Vagina (tissue), 2 donors: Measurements from ENCODE around the gene MAB21L1. TPM values are rescaled to one million over a fixed set of nuclear protein-coding genes. Genes with fewer than 3 reads are reported as not detected.

ENCODE experiments used
- DNase-seq, 2 donors: peaks; one replicate each; pipeline ENCODE4 v3.0.0-alpha.2; 2017; ENCODE audit errors: extremely low spot score in 2 of 2
- H3K27ac ChIP-seq: fragments of 200-600 bp; sonication (generic); one replicate; pipeline ENCODE4 v1.5.1; 2019
- H3K27me3 ChIP-seq: fragments of 200-600 bp; sonication (generic); one replicate; pipeline ENCODE4 v1.5.1; 2019
- H3K36me3 ChIP-seq, 2 donors: fragments of 200-600 bp; sonication (generic); one replicate each; pipeline ENCODE4 v1.5.1; 2017 to 2019
- H3K4me1 ChIP-seq: fragments of 200-600 bp; sonication (generic); one replicate; pipeline ENCODE4 v1.5.1; 2019
- H3K4me3 ChIP-seq, 2 donors: fragments of 200-600 bp; sonication (generic); 1 replicate in 1 of 2; 2 replicates in 1 of 2; pipeline ENCODE4 v1.5.1; 2016 to 2019
- H3K9me3 ChIP-seq: fragments of 200-600 bp; sonication (generic); one replicate; pipeline ENCODE4 v1.5.1; 2019
- CTCF ChIP-seq, 3 experiments: fragments of 450-650 bp in 2 of 3; fragments of 200-600 bp in 1 of 3; sonication (generic) in 1 of 3; IDR thresholded peaks; one replicate each; pipeline ENCODE4 v1.5.1; 2017 to 2019; ENCODE audit warnings: antibody characterized with exemption in 3 of 3, mild to moderate bottlenecking in 2 of 3, moderate library complexity in 2 of 3
- POLR2A ChIP-seq, 2 donors: fragments of 450-650 bp; IDR thresholded peaks; one replicate each; pipeline ENCODE4 v1.6.1; 2017; ENCODE audit warnings: antibody characterized with exemption in 2 of 2, mild to moderate bottlenecking in 2 of 2, moderate library complexity in 2 of 2
- POLR2AphosphoS5 ChIP-seq, 2 donors: sonication (generic); formaldehyde crosslinking; IDR thresholded peaks; one replicate each; pipeline ENCODE4 v1.9.0; 2017; ENCODE audit warnings: antibody characterized with exemption in 2 of 2, mild to moderate bottlenecking in 2 of 2, low read depth in 1 of 2; ENCODE audit not compliant: insufficient read depth in 1 of 2
- intact Hi-C: fragments of 100-400 bp; cut with DNase I; formaldehyde crosslinking; loops from one replicate; pipeline ENCODE4 v1.15.1; 2023
- total RNA-seq: library from RNA; depleted of rRNA; stranded (reverse); fragments of >200 nt; gene quantifications from one replicate; pipeline ENCODE4 v1.2.3, GENCODE V29; 2016

The MAB21L1 gene
- total RNA-seq, 1 donor from 2014 or later, result 0.74 TPM

- Histone ChIP-seq H3K27ac (no peak overlapping the region), H3K4me3 (no peak overlapping the region), H3K36me3 (no peaks in the 10 kb centered on the region), H3K4me1 (no peaks in the 10 kb centered on the region), H3K9me3 (no peaks in the 10 kb centered on the region), H3K27me3 (no peaks in the 10 kb centered on the region)
- DNase-seq, result no peak
- intact Hi-C loops, result no loop called here
- TF ChIP-seq POLR2A (IDR thresholded peaks at IDR 0.05), result no peak
- no peak for TF ChIP-seq CTCF (IDR thresholded peaks at IDR 0.05)
Measured at GRCh38 chr13:35468195-35468594, 8.3 kb downstream of the MAB21L1 start.

GRCh38 chr13:35465371-35465770 lies 11.1 kb downstream of the MAB21L1 start:
- Histone ChIP-seq H3K4me1 (no peaks in the 10 kb centered on the region), H3K4me3 (no peak overlapping the region), H3K27me3 (no peaks in the 10 kb centered on the region), H3K9me3 (no peaks in the 10 kb centered on the region), H3K27ac (no peak overlapping the region), H3K36me3 (no peaks in the 10 kb centered on the region)
- DNase-seq, result no peak
- TF ChIP-seq POLR2A (IDR thresholded peaks at IDR 0.05) (no peak), POLR2AphosphoS5 (IDR thresholded peaks at IDR 0.05; ENCODE audit: insufficient read depth in 1 of 2, low read depth in 1 of 2) (no peak), CTCF (IDR thresholded peaks at IDR 0.05) (no peak)
- intact Hi-C loops, result no loop called here

GRCh38 chr13:35460061-35460460 lies 16.4 kb downstream of the MAB21L1 start:
- no peaks in the 10 kb centered on the region for H3K9me3 ChIP-seq
- H3K27me3 ChIP-seq, result no peaks in the 10 kb centered on the region
- H3K36me3 ChIP-seq, result no peaks in the 10 kb centered on the region
- H3K4me1 ChIP-seq, result no peaks in the 10 kb centered on the region
- no peak overlapping the region for H3K4me3 ChIP-seq
- no peak overlapping the region for H3K27ac ChIP-seq
- TF ChIP-seq CTCF (IDR thresholded peaks at IDR 0.05) (no peak), POLR2AphosphoS5 (IDR thresholded peaks at IDR 0.05; ENCODE audit: insufficient read depth in 1 of 2, low read depth in 1 of 2) (no peak), POLR2A (IDR thresholded peaks at IDR 0.05) (no peak)
- DNase-seq, result no peak
- intact Hi-C loops, result no loop called here

GRCh38 chr13:35457258-35457657 lies 19.2 kb downstream of the MAB21L1 start:
- Histone ChIP-seq H3K36me3 (peaks cover 0 to 5% of the 10 kb centered on the region in 2 donors), H3K27me3 (no peaks in the 10 kb centered on the region), H3K27ac (no peak overlapping the region), H3K9me3 (no peaks in the 10 kb centered on the region), H3K4me1 (no peaks in the 10 kb centered on the region), H3K4me3 (no peak overlapping the region)
- no peak for TF ChIP-seq POLR2A (IDR thresholded peaks at IDR 0.05)
- no peak for TF ChIP-seq CTCF (IDR thresholded peaks at IDR 0.05)
- TF ChIP-seq POLR2AphosphoS5 (IDR thresholded peaks at IDR 0.05; ENCODE audit: insufficient read depth in 1 of 2, low read depth in 1 of 2), result no peak
- DNase-seq, result no peak
- intact Hi-C loops, result no loop called here

- DNase-seq, result no peak
- no peak overlapping the region for H3K27ac ChIP-seq
- TF ChIP-seq POLR2A (IDR thresholded peaks at IDR 0.05) (no peak), POLR2AphosphoS5 (IDR thresholded peaks at IDR 0.05; ENCODE audit: insufficient read depth in 1 of 2, low read depth in 1 of 2) (no peak), CTCF (IDR thresholded peaks at IDR 0.05) (no peak)
- no peaks in the 10 kb centered on the region for H3K27me3 ChIP-seq
- no peaks in the 10 kb centered on the region for H3K4me1 ChIP-seq
- H3K36me3 ChIP-seq, result peaks cover 0 to 5% of the 10 kb centered on the region in 2 donors
- intact Hi-C loops, result no loop called here
- no peak overlapping the region for H3K4me3 ChIP-seq
- H3K9me3 ChIP-seq, result no peaks in the 10 kb centered on the region
Measured at GRCh38 chr13:35455022-35455421, 21.5 kb downstream of the MAB21L1 start.
